PFSK-1 (cell line): ENCODE measurements around the gene HIRA.

ENCODE experiments used
- POLR2AphosphoS5 ChIP-seq: IDR thresholded peaks from 2 replicates; pipeline ENCODE4 v1.6.1; 2012; ENCODE audit warnings: low read depth, mild to moderate bottlenecking, control low read depth, low read length, moderate library complexity
- SIN3A ChIP-seq: IDR thresholded peaks from 2 replicates; pipeline ENCODE4 v1.6.1; 2012; ENCODE audit warnings: mild to moderate bottlenecking, low read length, moderate library complexity, borderline replicate concordance; ENCODE audit not compliant: insufficient read depth

GRCh38 chr22:19304547-19304946, 127.0 kb downstream of the HIRA start:
- TF ChIP-seq POLR2AphosphoS5 = no peak
- TF ChIP-seq SIN3A = no peak
